ENCODE data around the gene PTPRG.

DNA sequence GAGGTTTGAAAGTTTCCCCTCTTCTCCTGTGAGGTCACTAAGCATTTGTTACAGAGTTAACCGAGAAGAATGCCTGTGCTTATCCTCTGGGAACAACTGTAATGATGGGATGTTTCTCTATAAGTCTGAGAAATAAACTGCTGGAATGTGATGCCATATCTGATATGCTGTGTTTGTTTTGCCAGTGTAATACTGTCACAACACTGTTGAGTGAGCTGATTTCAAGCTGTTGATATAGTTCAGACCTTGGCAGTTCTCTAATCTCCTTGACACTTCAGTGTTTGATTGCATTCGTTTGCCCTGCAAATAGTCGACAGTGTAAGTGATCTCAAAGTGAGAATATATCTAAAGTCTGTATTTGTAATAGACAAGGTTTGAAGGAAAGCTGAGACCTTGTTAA lies 73.3 kb downstream of the PTPRG start:
- TF ChIP-seq, protein P1, sequence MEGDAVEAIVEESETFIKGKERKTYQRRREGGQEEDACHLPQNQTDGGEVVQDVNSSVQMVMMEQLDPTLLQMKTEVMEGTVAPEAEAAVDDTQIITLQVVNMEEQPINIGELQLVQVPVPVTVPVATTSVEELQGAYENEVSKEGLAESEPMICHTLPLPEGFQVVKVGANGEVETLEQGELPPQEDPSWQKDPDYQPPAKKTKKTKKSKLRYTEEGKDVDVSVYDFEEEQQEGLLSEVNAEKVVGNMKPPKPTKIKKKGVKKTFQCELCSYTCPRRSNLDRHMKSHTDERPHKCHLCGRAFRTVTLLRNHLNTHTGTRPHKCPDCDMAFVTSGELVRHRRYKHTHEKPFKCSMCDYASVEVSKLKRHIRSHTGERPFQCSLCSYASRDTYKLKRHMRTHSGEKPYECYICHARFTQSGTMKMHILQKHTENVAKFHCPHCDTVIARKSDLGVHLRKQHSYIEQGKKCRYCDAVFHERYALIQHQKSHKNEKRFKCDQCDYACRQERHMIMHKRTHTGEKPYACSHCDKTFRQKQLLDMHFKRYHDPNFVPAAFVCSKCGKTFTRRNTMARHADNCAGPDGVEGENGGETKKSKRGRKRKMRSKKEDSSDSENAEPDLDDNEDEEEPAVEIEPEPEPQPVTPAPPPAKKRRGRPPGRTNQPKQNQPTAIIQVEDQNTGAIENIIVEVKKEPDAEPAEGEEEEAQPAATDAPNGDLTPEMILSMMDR (IDR thresholded peaks at IDR 0.05) = no peak
- no peak for TF ChIP-seq POLR2A (IDR thresholded peaks at IDR 0.05)
